GM12801 (cell line): Measurements from ENCODE around the gene TTLL5.

Source experiments
- CTCF ChIP-seq: IDR thresholded peaks from one replicate; pipeline ENCODE4 v1.5.1; 2011; ENCODE audit warnings: control low read depth; ENCODE audit not compliant: insufficient read length; ENCODE audit errors: extremely low read depth

The TTLL5 gene

GRCh38 chr14:75803765-75804164, 142.7 kb downstream of the TTLL5 start:
- no peak for TF ChIP-seq CTCF

GRCh38 chr14:75804570-75805275, 143.7 kb downstream of the TTLL5 start:
- TF ChIP-seq CTCF, result no peak

GRCh38 chr14:75805646-75806045, 144.6 kb downstream of the TTLL5 start:
- no peak for TF ChIP-seq CTCF

GRCh38 chr14:75806352-75806832, 145.3 kb downstream of the TTLL5 start:
- TF ChIP-seq CTCF, result no peak

- no peak for TF ChIP-seq CTCF
Observed at GRCh38 chr14:75807667-75808360, 146.8 kb downstream of the TTLL5 start.

- no peak for TF ChIP-seq CTCF
Observed at GRCh38 chr14:75811136-75811829, 150.2 kb downstream of the TTLL5 start.

- TF ChIP-seq CTCF, result no peak
Observed at GRCh38 chr14:75811872-75812499, 150.9 kb downstream of the TTLL5 start.
